ENCODE data around the gene ROBO1. TPM values are rescaled to one million over a fixed set of nuclear protein-coding genes. Genes with fewer than 3 reads are reported as not detected.

Gene ROBO1
- total and polyA plus RNA-seq, 2 of the 13 experiments (the other 11 are each of a cell fraction or from before 2014, with no cell fraction given): 52.2 to 71.0 TPM

GRCh38 chr3:78839693-78840092 lies 928.1 kb downstream of the ROBO1 start:
- CTCF ChIA-PET (ENCODE audit: low intra/inter-chr PET ratio, low total read pairs): interaction anchor here (1.1 kb wide), 1 partner anchor 80 kb away, joined by 3 read pairs; no protein-coding TSS in a partner anchor
- H3K79me2 ChIP-seq (ENCODE audit: insufficient read depth, low read length): peaks cover 60% of the 10 kb centered on the region
- TF ChIP-seq EP300 (IDR thresholded peaks at IDR 0.05; ENCODE audit: low read depth in 2 of 2, low read length in 2 of 2): peak in 1 of 2 experiments; percentile 18; a peak in 1 of 4 replicates
- no peak for TF ChIP-seq EP300 (CRISPR knock-in tag; IDR thresholded peaks at IDR 0.05; ENCODE audit: borderline replicate concordance)
- no peak for TF ChIP-seq SALL1 (CRISPR knock-in tag; IDR thresholded peaks at IDR 0.05)
- in situ Hi-C loops (cut with HindIII; ENCODE audit: extremely low pct_ligation_motif_present, low pct_unique_long_range_greater_than_20kb): no loop called here
- H3K9me3 ChIP-seq (ENCODE audit: low read length): no peaks in the 10 kb centered on the region
- peak overlapping the region; percentile 15 for H3K27ac ChIP-seq (ENCODE audit: extremely low read length, insufficient read depth, low read length)
- intact Hi-C loops (cut with micrococcal nuclease; ENCODE audit: unreplicated experiment): no loop called here
- POLR2A ChIA-PET: no interaction called here
- H3K4me1 ChIP-seq (ENCODE audit: insufficient read depth, low read length): peaks cover 69% of the 10 kb centered on the region
- FAIRE-seq (peak; percentile 18), ATAC-seq (no peak), DNase-seq (ENCODE audit: low spot score) (peak; percentile 43)
- BruUV-seq (replicated peaks): no TSS peak
- H4K20me1 ChIP-seq (ENCODE audit: insufficient read depth, low read length): no peaks in the 10 kb centered on the region
- WGBS (ENCODE audit: low lambda C conversion rate): 23% methylated on average over 3 of the region's 3 CpGs
- H2AFZ ChIP-seq (ENCODE audit: low read length): no peak overlapping the region
- no peak overlapping the region for H3K4me3 ChIP-seq (replicated peaks in 1 of 3; ENCODE audit: insufficient read depth in 1 of 3, low read depth in 2 of 3, low read length in 3 of 3)
- H3K27me3 ChIP-seq (ENCODE audit: control insufficient read depth in 1 of 2, insufficient read depth in 2 of 2, low read length in 2 of 2): no peaks in the 10 kb centered on the region
- no peak overlapping the region for H3K4me2 ChIP-seq (ENCODE audit: low read depth, low read length)
- no peak overlapping the region for H3K9ac ChIP-seq (ENCODE audit: insufficient read depth, low read depth, low read length)
- H3K36me3 ChIP-seq (replicated peaks in 1 of 2; ENCODE audit: control insufficient read depth in 1 of 2, insufficient read depth in 2 of 2, low read length in 2 of 2): no peaks in the 10 kb centered on the region

- ATAC-seq (no peak), DNase-seq (ENCODE audit: low spot score) (no peak), FAIRE-seq (no peak)
- peaks cover 71% of the 10 kb centered on the region for H3K4me1 ChIP-seq (ENCODE audit: insufficient read depth, low read length)
- ChIA-PET CTCF (ENCODE audit: low intra/inter-chr PET ratio, low total read pairs) (no interaction called here), POLR2A (interaction anchor here (2.1 kb wide), 1 partner anchor 9 kb away, joined by 5 read pairs; no protein-coding TSS in a partner anchor)
- no peaks in the 10 kb centered on the region for H3K27me3 ChIP-seq (ENCODE audit: control insufficient read depth in 1 of 2, insufficient read depth in 2 of 2, low read length in 2 of 2)
- H3K36me3 ChIP-seq (replicated peaks in 1 of 2; ENCODE audit: control insufficient read depth in 1 of 2, insufficient read depth in 2 of 2, low read length in 2 of 2): no peaks in the 10 kb centered on the region
- peak overlapping the region; percentile 11 for H3K27ac ChIP-seq (ENCODE audit: extremely low read length, insufficient read depth, low read length)
- BruUV-seq (replicated peaks): no TSS peak
- H3K4me3 ChIP-seq (replicated peaks in 1 of 3; ENCODE audit: insufficient read depth in 1 of 3, low read depth in 2 of 3, low read length in 3 of 3): no peak overlapping the region
- TF ChIP-seq HOMEZ (CRISPR knock-in tag; IDR thresholded peaks at IDR 0.05; ENCODE audit: low read depth) (peak; percentile 14; the same call in 1 of the 2 replicates), MYPOP (CRISPR knock-in tag; IDR thresholded peaks at IDR 0.05) (no peak), BRF2 (CRISPR knock-in tag; IDR thresholded peaks at IDR 0.05) (no peak), ZMYM4 (CRISPR knock-in tag; IDR thresholded peaks at IDR 0.05) (peak; percentile 44; the same call in 1 of the 2 replicates), ZSCAN21 (CRISPR knock-in tag; IDR thresholded peaks at IDR 0.05; ENCODE audit: borderline replicate concordance) (no peak), SOX13 (IDR thresholded peaks at IDR 0.05) (no peak), SOX13 (CRISPR knock-in tag; conservative IDR thresholded peaks at IDR 0.05 in 1 of 2, IDR thresholded peaks at IDR 0.05 in 1 of 2) (0 out of 4 replicates have a peak, but pooled peaks of 1 of the 2 experiments have one; percentile 14)
- H3K79me2 ChIP-seq (ENCODE audit: insufficient read depth, low read length): peaks cover 68% of the 10 kb centered on the region
- 95% methylated on average over 4 of the region's 4 CpGs for WGBS (ENCODE audit: low lambda C conversion rate)
- H3K9ac ChIP-seq (ENCODE audit: insufficient read depth, low read depth, low read length): no peak overlapping the region
- H3K4me2 ChIP-seq (ENCODE audit: low read depth, low read length): no peak overlapping the region
- no peak overlapping the region for H2AFZ ChIP-seq (ENCODE audit: low read length)
- intact Hi-C loops (cut with micrococcal nuclease; ENCODE audit: unreplicated experiment) (no loop called here), in situ Hi-C loops (cut with HindIII; ENCODE audit: extremely low pct_ligation_motif_present, low pct_unique_long_range_greater_than_20kb) (no loop called here)
- H3K9me3 ChIP-seq (ENCODE audit: low read length): no peaks in the 10 kb centered on the region
- H4K20me1 ChIP-seq (ENCODE audit: insufficient read depth, low read length): no peaks in the 10 kb centered on the region
These were observed 929.4 kb downstream of the ROBO1 start for GRCh38 chr3:78838362-78838761.
